Coronary artery (tissue), 2 donors: Measurements from ENCODE around the gene YBX3.
"Not testable (repeated sequence)": the region's sequence is repeated elsewhere in the genome, so short reads cannot be mapped to it uniquely, and the experiment has no call there.

Experiments
- DNase-seq: peaks from one replicate; pipeline ENCODE4 v3.0.0-alpha.2; 2017; ENCODE audit warnings: low spot score
- H3K27ac ChIP-seq, 2 donors: fragments of 200-600 bp; sonication (generic); one replicate each; pipeline ENCODE4 v1.5.1; 2016 to 2019
- H3K4me3 ChIP-seq: fragments of 200-600 bp; sonication (generic); 2 replicates; pipeline ENCODE4 v1.5.1; 2016; ENCODE audit warnings: mild to moderate bottlenecking, moderate library complexity
- TF ChIP-seq, protein P1 (sequence below): fragments of 200-600 bp; sonication (generic); IDR thresholded peaks from one replicate; pipeline ENCODE4 v1.5.1; 2019; ENCODE audit warnings: antibody characterized with exemption

Gene YBX3

DNA sequence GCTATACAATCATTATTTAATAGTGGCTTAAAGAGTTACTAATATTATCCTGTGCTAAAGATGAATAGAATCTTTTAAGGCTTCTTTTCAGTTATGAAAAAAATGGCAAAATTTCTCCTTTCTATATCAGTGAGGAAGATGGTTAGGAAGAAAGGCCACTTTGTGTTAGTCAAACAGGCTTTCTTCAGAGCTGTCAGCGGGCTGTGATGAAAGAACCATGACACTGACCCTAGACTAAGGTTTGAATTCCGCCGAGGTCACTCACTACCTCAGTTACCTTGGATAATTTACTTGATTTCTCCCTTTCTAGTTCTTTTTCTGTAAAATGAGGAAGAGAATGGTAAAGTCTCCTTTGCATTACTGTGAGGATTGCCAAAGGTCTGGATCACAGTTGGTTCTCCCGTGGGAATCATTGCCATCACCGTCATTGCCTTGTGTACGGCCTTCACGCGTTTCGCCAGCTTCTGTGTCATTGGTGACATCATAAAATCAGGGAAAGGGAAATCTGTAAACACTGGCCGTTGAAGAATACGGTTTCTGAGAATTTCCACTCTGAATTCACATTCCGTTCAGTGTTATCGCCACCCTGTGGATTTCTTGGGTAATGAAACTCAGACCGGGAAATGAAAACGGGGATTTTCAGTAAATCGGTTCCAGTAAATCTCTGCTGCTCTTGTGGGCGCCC, 26.7 kb upstream of the YBX3 start:
- DNase-seq: peak; percentile 87
- TF ChIP-seq, protein P1, sequence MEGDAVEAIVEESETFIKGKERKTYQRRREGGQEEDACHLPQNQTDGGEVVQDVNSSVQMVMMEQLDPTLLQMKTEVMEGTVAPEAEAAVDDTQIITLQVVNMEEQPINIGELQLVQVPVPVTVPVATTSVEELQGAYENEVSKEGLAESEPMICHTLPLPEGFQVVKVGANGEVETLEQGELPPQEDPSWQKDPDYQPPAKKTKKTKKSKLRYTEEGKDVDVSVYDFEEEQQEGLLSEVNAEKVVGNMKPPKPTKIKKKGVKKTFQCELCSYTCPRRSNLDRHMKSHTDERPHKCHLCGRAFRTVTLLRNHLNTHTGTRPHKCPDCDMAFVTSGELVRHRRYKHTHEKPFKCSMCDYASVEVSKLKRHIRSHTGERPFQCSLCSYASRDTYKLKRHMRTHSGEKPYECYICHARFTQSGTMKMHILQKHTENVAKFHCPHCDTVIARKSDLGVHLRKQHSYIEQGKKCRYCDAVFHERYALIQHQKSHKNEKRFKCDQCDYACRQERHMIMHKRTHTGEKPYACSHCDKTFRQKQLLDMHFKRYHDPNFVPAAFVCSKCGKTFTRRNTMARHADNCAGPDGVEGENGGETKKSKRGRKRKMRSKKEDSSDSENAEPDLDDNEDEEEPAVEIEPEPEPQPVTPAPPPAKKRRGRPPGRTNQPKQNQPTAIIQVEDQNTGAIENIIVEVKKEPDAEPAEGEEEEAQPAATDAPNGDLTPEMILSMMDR: peak; percentile 74
- Histone ChIP-seq H3K4me3 (peak overlapping the region; percentile 54), H3K27ac (peak overlapping the region; percentile 40 to 46)

DNA sequence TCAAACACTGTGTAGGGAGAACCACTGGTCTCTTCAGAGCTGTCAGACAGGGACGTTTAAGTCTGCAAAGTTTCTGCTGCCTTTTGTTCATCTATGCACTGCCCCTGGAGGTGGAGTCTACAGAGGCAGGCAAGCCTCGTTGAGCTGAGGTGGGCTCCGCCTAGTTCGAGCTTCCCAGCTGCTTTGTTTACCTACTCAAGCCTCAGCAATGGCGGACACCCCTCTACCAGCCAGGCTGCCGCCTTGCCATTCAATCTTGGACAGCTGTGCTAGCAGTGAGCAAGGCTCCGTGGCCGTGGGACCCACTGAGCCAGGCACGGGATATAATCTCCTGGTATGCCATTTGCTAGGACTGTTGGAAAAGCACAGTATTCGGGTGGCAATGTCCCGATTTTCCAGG, 24.6 kb upstream of the YBX3 start:
- TF ChIP-seq, protein P1: no peak
- no peak overlapping the region for H3K27ac ChIP-seq

DNA sequence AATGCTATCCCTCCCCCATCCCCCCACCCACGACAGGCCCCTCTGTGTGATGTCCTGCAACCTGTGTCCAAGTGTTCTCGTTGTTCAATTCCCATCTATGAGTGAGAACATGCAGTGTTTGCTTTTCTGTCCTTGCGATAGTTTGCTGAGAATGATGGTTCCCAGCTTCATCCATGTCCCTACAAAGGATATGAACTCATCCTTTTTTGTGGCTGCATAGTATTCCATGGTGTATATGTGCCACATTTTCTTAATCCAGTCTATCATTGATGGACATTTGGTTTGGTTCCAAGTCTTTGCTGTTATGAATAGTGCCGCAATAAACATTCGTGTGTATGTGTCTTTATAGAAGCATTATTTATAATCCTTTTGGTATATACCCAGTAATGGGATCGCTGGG, 20.3 kb upstream of the YBX3 start:
- not testable (repeated sequence) for H3K4me3 ChIP-seq, DNase-seq, H3K27ac ChIP-seq

More for the DNA sequence above, 24.6 kb upstream of the YBX3 start:
- DNase-seq: no peak
- H3K4me3 ChIP-seq: no peak overlapping the region

DNA sequence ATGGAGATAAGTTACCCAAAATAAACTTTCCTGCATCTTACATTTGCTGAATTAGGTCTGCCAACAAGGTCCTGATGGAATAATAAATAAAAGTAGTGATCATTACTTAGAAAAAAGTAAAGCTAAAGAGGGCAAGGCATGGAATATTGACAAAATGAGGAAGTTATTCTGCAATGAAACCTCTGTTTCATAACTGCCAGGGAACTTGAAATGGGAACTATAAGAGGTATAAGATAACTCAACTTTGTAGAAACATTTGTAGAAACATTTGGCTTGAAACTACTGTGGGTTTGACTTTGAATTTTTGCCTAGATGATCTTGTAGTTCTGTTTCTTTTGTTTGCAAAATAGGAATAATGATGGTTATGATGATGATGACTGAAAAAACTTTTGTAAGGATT, 18.7 kb upstream of the YBX3 start:
- no peak for DNase-seq
- no peak overlapping the region for H3K27ac ChIP-seq
- H3K4me3 ChIP-seq: no peak overlapping the region
- TF ChIP-seq, protein P1: no peak

DNA sequence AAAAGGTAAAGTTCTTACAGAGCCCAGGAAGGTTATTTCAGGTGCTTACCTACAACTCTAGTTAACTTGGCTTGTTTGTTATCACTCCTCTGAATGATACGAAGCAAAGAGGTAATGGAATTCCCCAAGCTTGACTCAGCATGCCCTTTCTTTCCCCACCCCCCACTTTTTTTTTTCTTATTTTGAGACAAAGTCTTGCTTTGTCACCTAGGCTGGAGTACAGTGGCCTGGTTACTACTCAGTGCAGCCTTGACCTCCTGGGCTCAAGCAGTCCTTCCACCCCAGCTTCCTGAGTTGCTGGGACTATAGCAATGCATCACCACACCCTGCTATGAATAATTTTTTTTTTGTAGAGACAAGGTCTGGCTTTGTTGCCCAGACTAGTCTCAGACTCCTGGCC, 17.1 kb upstream of the YBX3 start:
- DNase-seq: no peak
- Histone ChIP-seq H3K4me3 (no peak overlapping the region), H3K27ac (no peak overlapping the region)
- TF ChIP-seq, protein P1: no peak

DNA sequence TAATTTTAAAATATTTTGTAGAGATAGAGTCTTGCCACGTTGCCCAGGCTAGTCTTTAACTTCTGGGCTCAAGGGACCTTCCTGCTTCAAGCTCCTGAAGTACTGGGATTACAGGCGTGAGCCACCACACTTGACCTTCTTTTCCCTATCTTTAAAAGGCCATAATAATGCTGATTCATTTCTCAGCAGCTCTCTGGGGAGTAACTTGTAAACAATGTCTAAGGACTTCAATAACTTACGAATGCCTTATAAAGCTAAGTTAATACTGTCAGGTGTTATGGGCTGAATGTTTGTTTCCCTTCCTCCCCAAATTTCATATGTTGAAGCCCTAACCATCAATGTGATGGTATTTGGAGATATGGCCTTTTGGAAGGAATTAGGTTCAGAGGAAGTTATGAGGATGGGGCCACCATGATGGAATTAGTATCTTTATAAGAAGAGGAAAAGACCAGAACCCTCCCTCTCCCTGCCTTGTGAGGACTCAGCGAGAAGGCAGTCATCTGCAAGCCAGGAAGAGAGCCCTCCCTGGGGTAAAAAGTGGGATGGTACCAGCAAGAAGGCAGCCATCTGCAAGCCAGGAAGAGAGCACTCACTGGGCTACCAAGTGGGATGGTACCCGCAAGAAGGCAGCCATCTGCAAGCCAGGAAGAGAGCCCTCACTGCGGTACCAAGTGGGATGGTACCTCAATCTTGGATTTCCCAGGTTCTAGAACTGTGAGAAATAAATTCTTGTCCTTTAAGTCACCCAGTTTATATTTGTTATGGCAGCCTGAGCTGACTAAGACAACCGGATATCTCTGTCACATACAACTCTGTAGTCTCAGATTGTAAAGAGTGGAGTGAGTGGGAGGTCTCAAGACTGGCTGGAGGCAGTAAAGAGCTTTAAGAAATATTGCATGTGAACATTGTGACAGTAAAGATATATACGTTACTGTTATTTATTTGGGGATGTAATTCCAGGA, 16.3 kb upstream of the YBX3 start:
- DNase-seq: no peak
- TF ChIP-seq, protein P1: no peak
- no peak overlapping the region for H3K27ac ChIP-seq
- H3K4me3 ChIP-seq: no peak overlapping the region

DNA sequence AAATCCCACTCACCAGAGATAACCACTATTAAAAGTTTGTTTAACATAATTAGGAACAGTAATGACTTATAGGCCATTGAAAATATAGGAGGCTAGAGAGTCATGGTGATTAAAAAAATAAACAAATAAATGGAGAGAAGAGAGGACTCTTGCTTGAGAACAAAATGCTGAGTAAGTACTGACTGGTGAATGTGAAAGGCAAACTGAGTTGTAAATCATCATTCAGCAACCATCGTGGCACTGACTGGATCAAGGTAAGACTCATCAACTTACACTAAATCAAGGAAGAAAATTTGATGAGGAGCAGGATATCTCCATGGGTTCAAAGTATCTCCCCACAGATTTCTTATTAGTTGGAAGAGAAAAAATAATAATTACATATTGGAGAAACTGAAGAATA, 14.1 kb upstream of the YBX3 start:
- no peak for DNase-seq
- Histone ChIP-seq H3K4me3 (no peak overlapping the region), H3K27ac (no peak overlapping the region)
- TF ChIP-seq, protein P1: no peak
